HG03095 (cell line): Measurements from ENCODE around the gene ARHGAP1.

Source experiments
- ATAC-seq: cut with Tn5 transposase; IDR thresholded peaks from one replicate; pipeline ENCODE4 v1.9.1; 2021; ENCODE audit warnings: moderate library complexity; ENCODE audit not compliant: unreplicated experiment

The ARHGAP1 gene

GRCh38 chr11:46695345-46696211 lies 4.8 kb downstream of the ARHGAP1 start:
- no peak for ATAC-seq

DNA sequence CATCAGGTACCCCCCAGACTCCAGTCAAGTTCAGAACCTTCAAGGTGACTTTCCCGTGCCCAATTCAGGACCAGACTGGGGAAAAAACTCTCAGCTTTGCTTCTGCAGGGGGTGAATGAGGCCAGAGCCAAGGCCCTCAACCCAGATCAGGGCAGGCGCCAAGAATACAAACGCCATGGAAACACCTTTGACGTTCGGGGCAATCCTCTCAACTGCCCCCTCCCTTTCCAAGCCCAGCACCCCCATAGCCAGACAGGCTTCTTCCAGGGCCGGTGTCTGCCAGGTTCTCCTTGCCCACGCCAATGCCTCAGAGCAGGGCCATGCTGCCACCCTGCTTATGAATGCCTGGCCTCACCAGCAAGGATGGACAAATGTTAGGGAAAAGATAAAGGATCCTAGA lies 5.8 kb downstream of the ARHGAP1 start:
- ATAC-seq, result no peak

GRCh38 chr11:46694072-46694471 lies 6.3 kb downstream of the ARHGAP1 start:
- ATAC-seq, result no peak

DNA sequence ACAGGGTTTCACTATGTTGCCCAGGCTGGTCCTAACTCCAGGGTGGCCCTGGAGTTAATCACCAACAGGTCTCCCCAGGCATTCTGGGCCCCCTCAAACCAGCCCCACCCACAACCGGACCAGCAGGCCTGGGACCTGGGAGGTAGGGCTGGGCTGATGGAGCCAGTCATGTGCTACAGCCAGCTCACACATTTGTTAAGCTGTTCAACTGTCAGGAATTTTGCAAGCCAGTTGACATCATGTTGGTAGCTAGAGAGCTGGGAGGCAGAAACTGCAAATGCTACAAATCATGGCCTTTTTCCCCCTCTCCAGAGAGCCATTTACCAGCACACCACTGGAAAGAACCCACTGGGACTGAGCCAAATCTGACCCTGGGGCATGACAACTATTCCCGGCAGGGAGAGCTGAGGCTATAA lies 6.8 kb downstream of the ARHGAP1 start:
- no peak for ATAC-seq

DNA sequence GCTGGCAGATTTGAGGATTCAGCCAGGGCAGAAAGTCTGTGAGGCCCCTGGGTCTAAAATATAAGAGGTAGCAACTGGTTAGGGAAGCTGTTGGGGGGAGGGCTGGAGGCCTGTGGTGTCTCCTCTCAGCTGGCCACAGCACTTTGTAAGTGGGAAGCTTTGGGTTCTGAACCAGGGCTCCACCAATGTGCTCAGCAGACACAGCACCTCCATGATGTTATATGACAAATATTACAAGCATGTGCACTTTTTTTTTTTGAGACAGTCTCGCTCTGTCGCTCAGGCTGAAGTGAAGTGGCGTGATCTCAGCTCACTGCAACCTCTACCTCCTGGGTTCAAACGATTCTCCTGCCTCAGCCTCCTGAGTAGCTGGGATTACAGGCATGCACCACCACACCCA lies 8.0 kb downstream of the ARHGAP1 start:
- no peak for ATAC-seq

DNA sequence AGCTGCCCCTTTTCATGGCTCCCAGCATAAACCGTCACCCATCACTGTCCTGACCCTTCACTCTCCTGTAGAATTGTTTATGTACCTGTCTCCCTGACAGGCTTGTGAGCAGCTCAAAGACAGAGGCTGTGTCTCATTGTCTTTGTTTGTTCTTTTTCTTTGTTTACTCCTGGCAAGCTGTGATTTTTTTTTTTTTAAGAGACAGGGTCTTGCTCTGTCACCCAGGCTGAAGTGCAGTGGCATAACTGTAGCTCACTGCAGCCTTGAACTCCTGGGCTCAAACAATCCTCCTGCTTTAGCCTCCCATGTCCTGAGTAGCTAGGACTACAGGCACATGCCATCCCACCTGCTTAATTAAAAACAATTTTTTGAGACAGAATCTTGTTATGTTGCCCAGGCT lies 9.7 kb downstream of the ARHGAP1 start:
- no peak for ATAC-seq

GRCh38 chr11:46686886-46687795 lies 13.3 kb downstream of the ARHGAP1 start:
- no peak for ATAC-seq

DNA sequence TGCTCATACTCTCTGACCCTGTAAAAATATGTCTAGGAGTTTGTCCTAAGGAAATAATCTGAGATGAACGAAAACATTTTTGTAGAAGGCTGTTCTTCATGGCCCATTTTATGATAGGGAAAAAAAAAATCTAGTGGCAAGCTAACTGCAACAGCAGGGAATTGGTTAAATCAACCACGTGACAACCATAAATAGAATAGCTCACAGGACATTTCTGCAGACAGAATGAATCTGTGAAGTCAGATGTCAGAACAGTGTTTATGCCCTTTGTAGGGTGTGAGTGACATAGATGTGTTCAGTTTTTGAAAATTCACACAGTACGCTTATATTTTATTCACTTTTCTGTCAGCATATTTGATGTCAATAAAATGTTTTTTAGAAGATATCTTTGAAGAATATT lies 16.1 kb downstream of the ARHGAP1 start:
- ATAC-seq, result no peak

DNA sequence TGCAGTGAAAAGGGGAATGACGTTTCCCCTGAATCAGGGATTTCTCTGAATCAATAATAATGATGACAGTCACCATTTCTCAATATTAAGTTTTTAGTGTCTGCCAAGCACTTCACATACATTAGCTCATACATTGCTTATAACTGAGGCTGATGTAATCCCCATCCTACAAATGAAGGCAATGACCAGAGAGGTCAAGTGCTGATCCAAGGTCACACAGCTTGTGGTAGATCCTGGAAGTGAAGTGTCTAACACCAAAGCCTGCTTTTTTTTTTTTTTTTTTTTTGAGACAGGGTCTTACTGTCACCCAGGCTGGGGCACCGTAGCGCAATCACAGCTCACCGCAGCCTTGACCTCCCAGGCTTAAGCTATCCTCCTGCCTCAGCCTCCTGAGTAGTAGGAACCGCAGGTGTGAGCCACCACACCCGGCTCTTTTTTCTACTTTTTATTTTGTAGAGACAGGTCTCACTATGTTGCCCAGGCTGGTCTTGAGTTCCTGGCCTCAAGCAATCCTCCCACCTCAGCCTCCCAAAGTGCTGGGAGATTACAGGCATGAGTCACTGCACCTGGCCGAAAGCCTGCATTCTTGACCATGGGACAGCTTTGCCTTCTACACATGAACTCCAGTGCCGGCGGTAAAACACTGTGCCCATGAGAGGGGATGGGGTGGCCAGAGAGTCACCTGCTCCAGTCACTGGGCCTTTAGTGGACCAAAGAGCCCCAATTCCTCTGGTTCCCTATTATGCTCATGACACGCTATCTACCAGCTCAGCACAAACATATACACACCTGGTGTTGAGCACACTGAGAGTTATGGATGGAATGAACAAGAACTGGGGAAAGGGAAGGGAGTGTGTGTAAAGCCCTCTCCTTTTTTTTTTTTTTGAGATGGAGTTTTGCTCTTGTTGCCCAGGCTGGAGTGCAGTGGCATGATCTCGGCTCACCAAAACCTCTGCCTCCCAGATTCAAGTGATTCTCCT lies 17.4 kb downstream of the ARHGAP1 start:
- no peak for ATAC-seq

GRCh38 chr11:46681814-46682213 lies 18.6 kb downstream of the ARHGAP1 start:
- no peak for ATAC-seq

DNA sequence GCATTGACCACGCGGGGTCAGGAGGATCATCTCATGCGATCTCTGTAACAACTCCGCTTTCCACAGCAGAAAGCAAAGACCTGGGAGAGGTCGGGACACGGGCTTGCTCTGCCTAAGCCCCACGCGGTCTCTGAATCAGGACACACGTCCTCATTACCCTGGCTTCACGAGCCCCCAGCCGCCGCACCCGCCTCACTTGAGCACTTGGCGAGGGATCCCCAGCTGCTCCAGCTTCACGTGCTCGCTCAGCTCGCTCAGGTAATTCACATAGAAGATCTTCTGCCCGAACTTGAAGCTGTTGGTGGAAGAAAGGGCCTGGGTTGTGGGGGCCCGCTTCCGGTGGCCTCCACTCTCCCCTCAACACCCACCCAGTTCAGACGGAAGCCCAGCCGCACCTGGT lies 19.6 kb downstream of the ARHGAP1 start:
- ATAC-seq, result no peak

- no peak for ATAC-seq
These were observed 20.2 kb downstream of the ARHGAP1 start for GRCh38 chr11:46680164-46680760.

- ATAC-seq, result no peak
These were observed 20.9 kb downstream of the ARHGAP1 start for GRCh38 chr11:46679241-46680163.

DNA sequence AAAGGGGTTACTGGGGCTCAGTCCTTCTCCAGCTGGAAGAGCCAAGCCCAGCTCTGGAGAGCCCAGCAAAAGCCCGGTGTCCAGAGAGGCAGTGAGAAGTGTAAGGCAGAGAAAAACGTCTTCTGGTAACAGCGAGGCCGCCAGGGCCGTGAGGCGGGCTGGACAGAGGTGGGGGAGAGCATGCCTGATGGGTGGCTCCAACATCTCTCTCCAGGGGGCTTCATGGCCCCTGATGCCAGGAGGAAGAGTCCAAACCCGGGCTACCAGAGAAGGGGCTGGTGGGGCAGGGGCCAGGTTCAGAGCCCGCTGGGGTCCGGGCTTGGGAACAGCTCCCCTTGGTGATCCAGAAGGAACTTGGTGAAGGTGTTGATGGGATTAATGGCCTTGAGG lies 21.7 kb downstream of the ARHGAP1 start:
- ATAC-seq, result no peak

DNA sequence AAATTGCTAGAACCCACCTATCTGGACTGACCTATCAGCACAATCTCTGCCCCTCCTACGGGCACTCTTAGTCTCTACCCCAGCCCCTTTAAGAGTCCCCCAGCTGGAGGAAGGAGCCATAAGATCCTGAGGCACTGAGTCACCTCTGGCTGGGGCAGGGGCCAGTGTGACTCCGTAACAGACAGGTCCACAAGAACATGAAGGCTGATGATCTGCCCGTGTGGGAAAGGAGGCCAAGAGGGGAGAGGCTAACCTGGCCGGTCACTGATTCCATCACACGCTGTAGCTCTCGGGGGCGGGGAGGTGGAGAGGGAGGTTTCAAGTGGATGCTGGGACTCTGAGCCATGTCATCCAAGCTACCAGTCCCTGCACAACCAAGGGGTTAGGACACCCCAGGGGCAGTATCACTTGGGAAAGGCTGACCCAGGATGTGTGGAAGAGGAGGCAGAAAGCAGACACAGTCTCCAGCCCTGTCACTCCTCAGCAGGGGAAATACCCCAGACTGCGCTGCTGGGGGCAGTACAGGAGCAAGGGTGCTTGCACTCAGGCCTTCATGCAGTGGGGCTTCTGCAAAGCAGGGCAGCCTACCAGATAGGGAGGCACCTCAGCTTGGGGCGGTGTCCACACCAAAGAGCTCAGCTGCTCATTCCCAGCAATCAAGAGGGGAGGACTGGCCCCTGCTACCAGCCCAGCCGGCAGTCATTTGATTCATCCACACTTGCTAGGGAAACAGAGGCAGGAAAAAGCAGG lies 22.3 kb downstream of the ARHGAP1 start:
- ATAC-seq, result no peak

DNA sequence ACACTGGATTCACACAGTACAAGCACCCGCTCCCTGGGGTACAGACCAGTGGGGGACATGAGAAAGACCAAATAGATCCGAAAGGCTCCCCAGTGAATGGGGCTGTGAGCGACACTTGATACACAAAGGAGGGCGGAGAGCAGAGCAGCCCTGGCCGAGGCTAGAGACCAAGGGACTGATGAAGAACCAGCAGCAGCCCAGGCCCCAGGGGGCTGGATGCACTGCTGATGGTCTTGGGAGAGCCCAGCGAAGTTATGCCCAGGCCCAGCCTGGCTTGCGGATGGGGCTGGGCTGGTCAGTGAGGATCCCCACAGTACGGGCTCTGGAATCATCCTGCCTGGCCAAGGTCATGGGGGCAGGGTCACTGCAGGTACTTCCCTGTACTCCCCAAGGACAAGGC lies 23.2 kb downstream of the ARHGAP1 start:
- ATAC-seq, result no peak

DNA sequence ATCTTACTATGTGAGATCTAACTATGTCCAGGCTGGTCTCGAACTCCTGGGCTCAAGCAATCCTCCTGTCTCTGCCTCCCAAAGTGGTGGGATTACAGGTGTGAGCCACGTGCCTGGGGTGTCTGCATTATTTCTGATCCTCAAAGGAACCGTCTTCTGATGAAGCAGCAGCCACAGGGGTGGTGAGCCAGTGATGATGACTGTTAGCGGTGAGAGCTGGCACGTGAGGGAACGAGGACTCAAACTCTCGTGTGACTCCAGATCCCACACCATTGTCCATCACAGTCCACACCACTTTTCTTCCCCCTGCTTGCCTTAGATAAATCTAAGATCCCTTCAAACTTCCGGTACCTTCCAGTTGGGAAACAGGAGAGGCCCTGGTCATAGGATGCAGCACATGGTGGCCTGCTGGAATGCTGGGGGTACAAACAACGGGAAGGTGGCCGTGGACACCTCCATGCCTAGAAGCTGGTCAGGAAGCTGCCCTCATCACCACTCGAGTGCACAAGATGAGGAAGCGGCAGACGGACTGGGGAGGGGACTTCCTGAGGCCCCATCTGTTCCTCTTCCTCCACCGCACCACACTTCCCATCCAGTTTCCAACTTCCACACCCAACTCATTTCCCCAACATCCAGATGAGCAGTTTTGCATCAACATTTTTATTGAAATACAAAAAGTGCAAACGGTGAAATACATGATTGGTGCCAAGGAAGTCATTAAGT lies 23.8 kb downstream of the ARHGAP1 start:
- ATAC-seq, result no peak

- ATAC-seq, result no peak
These were observed 24.5 kb downstream of the ARHGAP1 start for GRCh38 chr11:46675949-46676348.
